ENCODE results near the gene PIGBOS1. TPM values are rescaled to one million over a fixed set of nuclear protein-coding genes. Genes with fewer than 3 reads are reported as not detected.
A peak's percentile ranks its signal among the peaks of the same experiment; 100 is the strongest.

PIGBOS1 gene
- total and polyA plus RNA-seq, 9 of the 15 experiments (the other 6 are each of a cell fraction or from before 2014, with no cell fraction given) = 25.2 to 76.2 (median 46.0) TPM

DNA sequence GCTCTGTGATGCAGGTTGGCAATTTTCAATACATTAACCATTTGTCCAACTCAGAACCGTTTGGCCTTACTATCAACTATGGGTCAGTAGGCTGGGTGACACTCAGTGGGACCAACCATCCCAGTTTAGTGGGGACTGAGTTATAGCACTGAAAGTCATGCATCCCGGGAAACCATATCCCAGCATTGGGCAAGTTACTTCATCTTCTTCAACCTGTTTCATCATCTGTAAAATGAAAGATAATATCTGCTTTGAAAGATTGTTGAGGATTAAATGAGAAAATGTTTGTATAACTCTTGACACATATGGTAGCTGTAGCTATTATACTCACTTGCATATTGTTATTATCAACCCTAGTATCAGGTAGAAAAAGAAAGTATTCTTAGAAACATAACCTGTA lies 41.2 kb downstream of the PIGBOS1 start (continued):
- TF ChIP-seq FOXM1 (IDR thresholded peaks at IDR 0.05; ENCODE audit: low read depth) = no peak
- no peak for TF ChIP-seq FOXM1 (CRISPR knock-in tag; IDR thresholded peaks at IDR 0.05; ENCODE audit: low read depth)
- TF ChIP-seq CEBPB (tag; IDR thresholded peaks at IDR 0.05) = peak; percentile 51; the same call in 1 of the 2 replicates
- peak; percentile 79; the same call in 1 of the 2 replicates for TF ChIP-seq ZNF175 (CRISPR knock-in tag; IDR thresholded peaks at IDR 0.05; ENCODE audit: low read depth)
- TF ChIP-seq ZKSCAN8 (CRISPR knock-in tag; IDR thresholded peaks at IDR 0.05) = no peak
- no peak for TF ChIP-seq SMARCA4 (IDR thresholded peaks at IDR 0.05)
- TF ChIP-seq ZBED1 (IDR thresholded peaks at IDR 0.05) = no peak
- TF ChIP-seq KAT2B (IDR thresholded peaks at IDR 0.05; ENCODE audit: low read depth, low read length) = no peak
- no peak for TF ChIP-seq ZNF316 (IDR thresholded peaks at IDR 0.05)
- no peak for TF ChIP-seq RBM15 (IDR thresholded peaks at IDR 0.05; ENCODE audit: insufficient read depth, low read length)
- no peak for TF ChIP-seq ETS1 (conservative IDR thresholded peaks at IDR 0.05; ENCODE audit: control insufficient read depth, low read depth, low read length)
- TF ChIP-seq SPI1 (IDR thresholded peaks at IDR 0.05; ENCODE audit: borderline replicate concordance, low read depth, low read length) = no peak
- no peak for TF ChIP-seq CHD1 (IDR thresholded peaks at IDR 0.05; ENCODE audit: low read length)
- no peak for TF ChIP-seq ZEB2 (IDR thresholded peaks at IDR 0.05)
- 0 out of 2 replicates have a peak, but pooled peaks have one; percentile 36 for TF ChIP-seq ZNF592 (IDR thresholded peaks at IDR 0.05)
- TF ChIP-seq HDAC1 (IDR thresholded peaks at IDR 0.05) = no peak
- TF ChIP-seq SNRNP70 (optimal IDR thresholded peaks at IDR 0.05; ENCODE audit: low read depth, low read length) = no peak
- TF ChIP-seq, protein P1, sequence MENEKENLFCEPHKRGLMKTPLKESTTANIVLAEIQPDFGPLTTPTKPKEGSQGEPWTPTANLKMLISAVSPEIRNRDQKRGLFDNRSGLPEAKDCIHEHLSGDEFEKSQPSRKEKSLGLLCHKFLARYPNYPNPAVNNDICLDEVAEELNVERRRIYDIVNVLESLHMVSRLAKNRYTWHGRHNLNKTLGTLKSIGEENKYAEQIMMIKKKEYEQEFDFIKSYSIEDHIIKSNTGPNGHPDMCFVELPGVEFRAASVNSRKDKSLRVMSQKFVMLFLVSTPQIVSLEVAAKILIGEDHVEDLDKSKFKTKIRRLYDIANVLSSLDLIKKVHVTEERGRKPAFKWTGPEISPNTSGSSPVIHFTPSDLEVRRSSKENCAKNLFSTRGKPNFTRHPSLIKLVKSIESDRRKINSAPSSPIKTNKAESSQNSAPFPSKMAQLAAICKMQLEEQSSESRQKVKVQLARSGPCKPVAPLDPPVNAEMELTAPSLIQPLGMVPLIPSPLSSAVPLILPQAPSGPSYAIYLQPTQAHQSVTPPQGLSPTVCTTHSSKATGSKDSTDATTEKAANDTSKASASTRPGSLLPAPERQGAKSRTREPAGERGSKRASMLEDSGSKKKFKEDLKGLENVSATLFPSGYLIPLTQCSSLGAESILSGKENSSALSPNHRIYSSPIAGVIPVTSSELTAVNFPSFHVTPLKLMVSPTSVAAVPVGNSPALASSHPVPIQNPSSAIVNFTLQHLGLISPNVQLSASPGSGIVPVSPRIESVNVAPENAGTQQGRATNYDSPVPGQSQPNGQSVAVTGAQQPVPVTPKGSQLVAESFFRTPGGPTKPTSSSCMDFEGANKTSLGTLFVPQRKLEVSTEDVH (IDR thresholded peaks at IDR 0.05; ENCODE audit: low read depth, partially characterized antibody) = no peak
- TF ChIP-seq ATF6 (CRISPR knock-in tag; IDR thresholded peaks at IDR 0.05) = no peak
- no peak for TF ChIP-seq RBFOX2 (IDR thresholded peaks at IDR 0.05; ENCODE audit: low read depth, low read length)
- TF ChIP-seq ZNF77 (CRISPR knock-in tag; IDR thresholded peaks at IDR 0.05) = no peak
